GM13976 (cell line): ENCODE results near the gene TBC1D2B.

Experiments
- DNase-seq: peaks from one replicate; pipeline ENCODE4 v3.0.0; 2012; ENCODE audit warnings: low spot score
- in situ Hi-C: fragments of 300-500 bp; cut with MboI; formaldehyde crosslinking; loops from one replicate; pipeline ENCODE4 v1.12.0; 2022; ENCODE audit warnings: low sequenced_read_pairs, mixed read lengths, inconsistent platforms; ENCODE audit not compliant: unreplicated experiment
- TF ChIP-seq, protein P1 (sequence below): IDR thresholded peaks from 2 replicates; pipeline ENCODE4 v1.5.1; 2012; ENCODE audit warnings: borderline replicate concordance, mild to moderate bottlenecking; ENCODE audit not compliant: insufficient read depth; ENCODE audit errors: extremely low read depth, missing control alignments, control extremely low read depth

TBC1D2B gene

DNA sequence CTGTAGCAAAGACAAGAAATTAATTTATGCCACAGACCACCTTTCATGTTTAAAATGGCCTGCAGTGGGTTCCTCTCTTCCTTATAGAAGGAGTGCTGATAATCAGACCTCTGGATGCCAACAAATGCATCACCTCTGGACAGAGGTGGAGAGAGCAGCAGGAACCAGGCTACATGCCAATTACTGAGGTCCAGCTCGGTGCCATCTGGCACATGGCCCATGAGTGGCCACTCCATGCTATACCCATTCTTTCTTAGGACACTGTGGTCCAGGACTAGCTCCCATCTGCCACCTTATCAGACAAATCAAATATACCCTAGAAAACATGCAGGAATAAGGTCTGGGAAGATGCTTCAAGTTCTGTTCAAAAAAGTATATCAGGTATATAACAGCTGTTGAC is 60.7 kb downstream of the TBC1D2B start:
- no peak for DNase-seq
- in situ Hi-C loops: no loop called here
- TF ChIP-seq, protein P1, sequence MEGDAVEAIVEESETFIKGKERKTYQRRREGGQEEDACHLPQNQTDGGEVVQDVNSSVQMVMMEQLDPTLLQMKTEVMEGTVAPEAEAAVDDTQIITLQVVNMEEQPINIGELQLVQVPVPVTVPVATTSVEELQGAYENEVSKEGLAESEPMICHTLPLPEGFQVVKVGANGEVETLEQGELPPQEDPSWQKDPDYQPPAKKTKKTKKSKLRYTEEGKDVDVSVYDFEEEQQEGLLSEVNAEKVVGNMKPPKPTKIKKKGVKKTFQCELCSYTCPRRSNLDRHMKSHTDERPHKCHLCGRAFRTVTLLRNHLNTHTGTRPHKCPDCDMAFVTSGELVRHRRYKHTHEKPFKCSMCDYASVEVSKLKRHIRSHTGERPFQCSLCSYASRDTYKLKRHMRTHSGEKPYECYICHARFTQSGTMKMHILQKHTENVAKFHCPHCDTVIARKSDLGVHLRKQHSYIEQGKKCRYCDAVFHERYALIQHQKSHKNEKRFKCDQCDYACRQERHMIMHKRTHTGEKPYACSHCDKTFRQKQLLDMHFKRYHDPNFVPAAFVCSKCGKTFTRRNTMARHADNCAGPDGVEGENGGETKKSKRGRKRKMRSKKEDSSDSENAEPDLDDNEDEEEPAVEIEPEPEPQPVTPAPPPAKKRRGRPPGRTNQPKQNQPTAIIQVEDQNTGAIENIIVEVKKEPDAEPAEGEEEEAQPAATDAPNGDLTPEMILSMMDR: no peak

DNA sequence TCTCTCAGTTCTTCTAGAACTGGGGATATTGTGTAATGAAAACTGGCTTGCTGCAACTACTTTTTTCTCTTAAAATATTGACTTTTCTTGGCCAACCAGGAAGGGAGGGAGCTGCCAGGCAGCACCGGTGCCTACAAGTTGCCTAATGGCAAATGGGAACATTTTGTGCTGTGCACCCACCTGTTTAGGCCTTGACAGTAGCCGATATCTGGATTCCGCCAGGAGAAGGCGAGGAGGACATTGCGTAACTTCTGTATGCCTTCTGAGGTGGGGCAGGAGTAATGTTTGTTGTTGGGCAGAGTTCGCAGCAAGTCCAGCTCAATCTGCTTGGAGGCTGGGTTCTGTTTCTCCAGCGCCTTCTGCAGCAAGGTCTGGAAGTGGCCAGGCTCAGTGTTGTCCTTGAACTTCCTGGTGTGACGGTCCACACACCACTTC is 64.9 kb downstream of the TBC1D2B start:
- in situ Hi-C loops: no loop called here
- no peak for DNase-seq
- TF ChIP-seq, protein P1: no peak

DNA sequence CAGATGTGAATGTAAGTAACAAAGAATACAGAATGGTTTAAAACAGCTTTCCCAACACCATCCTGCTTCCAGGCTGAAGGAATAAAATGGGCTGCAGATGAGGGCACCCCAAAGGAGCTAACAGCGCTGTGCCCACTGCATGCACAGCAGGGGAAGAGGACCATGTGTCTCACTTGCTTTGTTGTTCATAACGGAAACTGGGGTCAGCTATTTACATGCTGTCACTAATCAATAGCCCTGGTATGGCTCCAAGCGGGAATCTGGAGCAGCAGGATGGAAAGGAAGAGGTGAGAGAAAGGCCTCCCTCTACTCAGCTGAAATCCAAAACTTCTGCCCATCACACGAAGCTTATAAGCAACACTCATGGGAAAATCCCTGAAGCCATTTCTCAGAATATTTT is 67.4 kb downstream of the TBC1D2B start:
- TF ChIP-seq, protein P1: no peak
- no peak for DNase-seq
- in situ Hi-C loops: no loop called here

DNA sequence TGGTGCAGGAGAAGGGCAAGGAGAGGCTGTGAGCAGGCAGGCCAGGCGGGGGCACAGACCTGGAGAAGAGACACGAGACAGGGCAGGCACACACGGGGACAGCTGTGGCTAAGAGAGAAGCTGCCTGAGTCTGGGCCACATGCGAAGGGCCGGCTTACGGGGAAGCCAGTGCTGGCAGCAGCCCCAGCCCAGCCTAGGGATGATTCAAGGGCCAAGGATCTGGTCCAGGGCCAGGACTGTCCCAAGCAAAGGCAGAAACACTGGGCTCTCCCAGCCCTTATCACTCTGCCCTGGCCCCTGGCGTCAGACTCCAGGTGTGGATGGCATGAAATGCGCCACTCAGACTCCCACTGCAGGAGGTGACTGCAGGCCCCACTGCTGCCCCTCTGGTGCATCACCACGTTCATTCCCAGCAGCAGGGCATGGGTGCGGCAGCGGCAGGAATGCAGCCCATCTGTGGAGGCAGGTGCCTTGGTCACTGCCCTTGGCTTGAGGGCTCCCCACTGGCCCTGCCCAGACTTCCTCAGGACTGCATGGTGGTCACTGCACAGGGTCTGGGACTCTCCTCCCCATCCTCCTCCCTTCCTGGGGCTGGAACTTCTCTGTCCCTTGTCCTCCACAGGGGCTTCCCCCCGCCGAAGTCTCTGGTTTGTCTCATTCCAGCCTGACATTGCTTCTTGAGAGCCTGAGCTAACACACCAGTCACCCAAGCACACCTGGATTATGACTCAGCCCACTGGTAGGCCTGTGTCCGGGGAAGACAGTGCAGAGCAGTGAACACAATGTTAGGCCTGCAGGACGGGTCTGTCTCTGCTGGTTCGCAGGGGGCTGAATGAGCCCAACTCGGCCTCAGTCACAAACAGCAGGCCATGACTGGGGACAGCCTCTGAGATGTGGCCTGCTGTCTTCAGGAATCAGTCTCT is 69.3 kb downstream of the TBC1D2B start:
- TF ChIP-seq, protein P1: no peak
- no peak for DNase-seq
- in situ Hi-C loops: loop anchor here (10.0 kb wide), 1 partner anchor 97 kb away; no protein-coding TSS in a partner anchor

DNA sequence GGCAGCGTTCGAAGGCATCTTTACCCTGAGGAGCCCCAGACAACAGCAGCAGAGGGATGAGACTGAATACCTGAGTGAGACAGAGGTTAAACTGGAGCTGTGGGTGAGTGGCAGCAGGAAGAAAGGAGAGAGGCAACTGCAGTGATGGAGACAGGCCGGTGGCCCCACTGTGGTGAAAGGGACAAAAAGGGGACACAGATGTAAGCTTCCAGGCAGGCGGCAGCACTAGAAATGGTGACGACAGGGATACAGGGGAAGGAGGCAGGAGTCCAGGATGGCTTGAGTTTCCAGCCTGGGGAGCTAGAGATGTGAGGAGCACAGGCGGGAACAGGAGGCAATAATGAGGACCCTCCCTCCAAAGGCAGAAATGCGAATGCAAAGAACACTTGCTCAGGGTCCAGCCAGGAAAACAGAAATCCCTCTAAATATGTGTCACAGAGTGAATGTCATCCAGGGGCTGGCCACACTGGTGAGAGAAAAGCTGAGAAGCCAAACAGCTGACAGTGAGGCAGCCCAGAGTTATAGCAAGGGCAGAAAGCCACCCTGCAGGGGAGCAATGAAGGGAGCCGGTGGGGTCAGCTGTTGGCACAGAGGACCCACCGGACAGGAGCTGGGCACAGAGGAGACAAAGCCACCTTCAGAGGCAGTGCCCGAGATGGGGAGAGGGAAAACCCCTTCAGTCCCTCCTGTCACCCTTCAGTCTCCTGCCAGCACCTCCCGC is 70.1 kb downstream of the TBC1D2B start:
- in situ Hi-C loops: loop anchor here (10.0 kb wide), 1 partner anchor 97 kb away; no protein-coding TSS in a partner anchor
- TF ChIP-seq, protein P1: no peak

DNA sequence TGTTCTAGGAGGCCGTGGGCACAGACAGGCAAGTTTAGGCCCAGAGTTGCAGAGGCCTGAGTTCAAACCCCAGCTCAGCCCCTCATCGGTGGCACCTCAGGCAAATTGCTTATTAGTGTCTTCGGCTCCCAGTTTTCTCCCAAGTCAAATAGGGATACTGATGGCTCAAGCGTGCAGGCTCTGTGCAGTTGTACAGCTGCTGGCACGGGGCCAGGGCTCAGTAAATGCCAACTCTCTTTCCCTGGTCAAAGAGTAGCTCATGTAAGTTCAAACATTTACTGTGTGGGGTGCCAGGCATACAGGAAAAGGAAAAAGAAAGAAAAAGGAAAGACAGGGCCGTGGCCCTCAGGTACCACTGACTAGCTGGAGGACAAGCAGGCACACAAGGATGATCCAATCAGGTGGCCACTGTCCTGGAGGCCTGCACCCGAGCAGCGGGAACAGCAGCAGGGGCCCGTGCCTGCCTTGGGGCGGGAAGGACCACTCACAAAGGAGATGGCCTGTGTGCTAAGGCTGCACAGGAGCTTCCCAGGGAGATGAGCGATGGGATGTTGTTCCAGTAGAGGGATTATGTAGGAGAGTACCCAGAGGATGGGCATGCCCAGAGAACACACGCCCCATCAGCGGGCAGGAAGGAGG is 70.8 kb downstream of the TBC1D2B start:
- DNase-seq: no peak
- TF ChIP-seq, protein P1: no peak
- in situ Hi-C loops: loop anchor here (10.0 kb wide), 1 partner anchor 98 kb away; no protein-coding TSS in a partner anchor

More for the DNA sequence above, 70.1 kb downstream of the TBC1D2B start:
- DNase-seq: no peak
